Measurements from ENCODE around the gene IQCC.

Gene IQCC

DNA sequence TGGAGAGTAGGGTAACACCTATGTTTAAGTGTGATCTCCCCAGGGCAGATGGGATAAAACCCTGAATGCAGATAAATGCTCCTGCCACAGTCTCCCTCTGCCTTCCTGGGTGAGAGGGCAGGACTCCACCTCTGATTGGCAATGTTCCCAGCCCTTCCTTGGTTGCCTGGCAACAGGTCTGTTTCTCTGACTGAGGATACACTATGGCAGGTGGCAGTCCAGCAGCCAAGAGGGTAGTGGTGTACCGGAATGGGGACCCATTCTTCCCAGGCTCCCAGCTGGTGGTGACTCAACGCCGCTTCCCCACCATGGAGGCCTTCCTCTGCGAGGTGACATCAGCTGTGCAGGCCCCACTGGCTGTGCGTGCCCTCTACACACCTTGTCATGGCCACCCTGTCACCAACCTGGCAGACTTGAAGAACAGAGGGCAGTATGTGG is 3.4 kb downstream of the IQCC start, which contains the start of gene DCDC2B:
DCDC2B (plus strand) TSS at position 199 of the 438 bp plus-strand sequence; CDS start at position 204, 5 bp downstream.
- Histone ChIP-seq H3K27me3 (ENCODE audit: insufficient read depth, poor library complexity, severe bottlenecking) (no peaks in the 10 kb centered on the region), H3K4me3 (replicated peaks; ENCODE audit: insufficient read depth, low read length) (no peak within 1 kb of the TSS), H3K27ac (replicated peaks) (no peak within 1 kb of the TSS)
- TF ChIP-seq REST (IDR thresholded peaks at IDR 0.05; ENCODE audit: insufficient replicate concordance, low read depth) (no peak), POLR2AphosphoS5 (IDR thresholded peaks at IDR 0.05; ENCODE audit: low read depth) (no peak), SPI1 (IDR thresholded peaks at IDR 0.05; ENCODE audit: borderline replicate concordance, low read depth) (no peak), GABPA (IDR thresholded peaks at IDR 0.05; ENCODE audit: low read depth) (no peak)
- DNase-seq (ENCODE audit: low read depth in 1 of 2, low spot score in 1 of 2), result peak in 1 of 2 experiments; percentile 14

GRCh38 chr1:32215629-32216480 is 10.4 kb downstream of the IQCC start:
- TF ChIP-seq POLR2AphosphoS5 (IDR thresholded peaks at IDR 0.05; ENCODE audit: low read depth) (no peak), REST (IDR thresholded peaks at IDR 0.05; ENCODE audit: insufficient replicate concordance, low read depth) (no peak)
- TF ChIP-seq, protein P1, sequence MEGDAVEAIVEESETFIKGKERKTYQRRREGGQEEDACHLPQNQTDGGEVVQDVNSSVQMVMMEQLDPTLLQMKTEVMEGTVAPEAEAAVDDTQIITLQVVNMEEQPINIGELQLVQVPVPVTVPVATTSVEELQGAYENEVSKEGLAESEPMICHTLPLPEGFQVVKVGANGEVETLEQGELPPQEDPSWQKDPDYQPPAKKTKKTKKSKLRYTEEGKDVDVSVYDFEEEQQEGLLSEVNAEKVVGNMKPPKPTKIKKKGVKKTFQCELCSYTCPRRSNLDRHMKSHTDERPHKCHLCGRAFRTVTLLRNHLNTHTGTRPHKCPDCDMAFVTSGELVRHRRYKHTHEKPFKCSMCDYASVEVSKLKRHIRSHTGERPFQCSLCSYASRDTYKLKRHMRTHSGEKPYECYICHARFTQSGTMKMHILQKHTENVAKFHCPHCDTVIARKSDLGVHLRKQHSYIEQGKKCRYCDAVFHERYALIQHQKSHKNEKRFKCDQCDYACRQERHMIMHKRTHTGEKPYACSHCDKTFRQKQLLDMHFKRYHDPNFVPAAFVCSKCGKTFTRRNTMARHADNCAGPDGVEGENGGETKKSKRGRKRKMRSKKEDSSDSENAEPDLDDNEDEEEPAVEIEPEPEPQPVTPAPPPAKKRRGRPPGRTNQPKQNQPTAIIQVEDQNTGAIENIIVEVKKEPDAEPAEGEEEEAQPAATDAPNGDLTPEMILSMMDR (IDR thresholded peaks at IDR 0.05; ENCODE audit: insufficient read depth, low read length), result peak; percentile 91
- peak in 1 of 2 experiments; percentile 65 for DNase-seq (ENCODE audit: low read depth in 1 of 2, low spot score in 1 of 2)
- Histone ChIP-seq H3K4me3 (replicated peaks; ENCODE audit: insufficient read depth, low read length) (no peak overlapping the region), H3K27ac (replicated peaks) (no peak overlapping the region; the same call in 1 of the 2 replicates), H3K27me3 (ENCODE audit: insufficient read depth, poor library complexity, severe bottlenecking) (no peaks in the 10 kb centered on the region)

- peak in 1 of 2 experiments; percentile 44 for DNase-seq (ENCODE audit: low read depth in 1 of 2, low spot score in 1 of 2)
- no peak overlapping the region; the same call in 1 of the 2 replicates for H3K27ac ChIP-seq (replicated peaks)
- no peaks in the 10 kb centered on the region for H3K27me3 ChIP-seq (ENCODE audit: insufficient read depth, poor library complexity, severe bottlenecking)
- H3K4me3 ChIP-seq (replicated peaks; ENCODE audit: insufficient read depth, low read length), result no peak overlapping the region
- TF ChIP-seq REST (IDR thresholded peaks at IDR 0.05; ENCODE audit: insufficient replicate concordance, low read depth), result no peak
- TF ChIP-seq SPI1 (IDR thresholded peaks at IDR 0.05; ENCODE audit: borderline replicate concordance, low read depth), result peak; percentile 76; the same call in 1 of the 2 replicates
Observed at GRCh38 chr1:32216566-32216965, 11.1 kb downstream of the IQCC start.

DNA sequence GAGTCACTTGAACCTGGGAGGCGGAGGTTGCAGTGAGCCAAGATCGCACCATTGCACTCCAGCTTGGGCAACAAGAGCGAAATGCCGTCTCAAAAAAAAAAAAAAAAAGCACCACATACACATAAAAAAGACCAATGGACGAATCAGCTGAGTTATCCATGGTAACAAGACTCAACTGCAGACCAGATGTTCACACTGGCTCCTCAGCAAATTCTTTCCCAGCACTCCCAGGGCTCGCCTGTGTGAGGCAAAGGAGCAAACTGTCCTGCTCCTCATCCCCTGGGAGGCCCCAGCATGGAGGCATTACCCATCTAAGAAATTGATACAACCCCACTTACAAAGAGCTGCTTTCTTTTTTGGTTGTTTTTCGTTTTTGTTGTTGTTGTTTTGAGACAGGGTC is 13.6 kb downstream of the IQCC start:
- H3K27ac ChIP-seq (replicated peaks), result no peak overlapping the region
- DNase-seq (ENCODE audit: low read depth in 1 of 2, low spot score in 1 of 2), result no peak
- H3K27me3 ChIP-seq (ENCODE audit: insufficient read depth, poor library complexity, severe bottlenecking), result no peaks in the 10 kb centered on the region
- H3K4me3 ChIP-seq (replicated peaks; ENCODE audit: insufficient read depth, low read length), result no peak overlapping the region
- no peak for TF ChIP-seq GABPA (IDR thresholded peaks at IDR 0.05; ENCODE audit: low read depth)
- TF ChIP-seq, protein P1 (IDR thresholded peaks at IDR 0.05; ENCODE audit: insufficient read depth, low read length), result no peak
- no peak for TF ChIP-seq POLR2AphosphoS5 (IDR thresholded peaks at IDR 0.05; ENCODE audit: low read depth)
- TF ChIP-seq REST (IDR thresholded peaks at IDR 0.05; ENCODE audit: insufficient replicate concordance, low read depth), result no peak
- no peak for TF ChIP-seq SPI1 (IDR thresholded peaks at IDR 0.05; ENCODE audit: borderline replicate concordance, low read depth)

Measured in HL-60 (cell line).